GM12874 (cell line): ENCODE data around the gene AK1.

Source experiments
- CTCF ChIP-seq: IDR thresholded peaks from 2 replicates; pipeline ENCODE4 v1.5.1; 2011; ENCODE audit warnings: low read depth, mild to moderate bottlenecking, control low read depth, low read length, moderate library complexity; ENCODE audit not compliant: insufficient read depth

The AK1 gene

GRCh38 chr9:127846443-127847177 is 30.9 kb downstream of the AK1 start:
- no peak for TF ChIP-seq CTCF

- TF ChIP-seq CTCF, result no peak
These were observed 32.6 kb downstream of the AK1 start for GRCh38 chr9:127844821-127845359.

- no peak for TF ChIP-seq CTCF
These were observed 36.2 kb downstream of the AK1 start for GRCh38 chr9:127841087-127841835.

- no peak for TF ChIP-seq CTCF
These were observed 38.9 kb downstream of the AK1 start for GRCh38 chr9:127838375-127839078.

DNA sequence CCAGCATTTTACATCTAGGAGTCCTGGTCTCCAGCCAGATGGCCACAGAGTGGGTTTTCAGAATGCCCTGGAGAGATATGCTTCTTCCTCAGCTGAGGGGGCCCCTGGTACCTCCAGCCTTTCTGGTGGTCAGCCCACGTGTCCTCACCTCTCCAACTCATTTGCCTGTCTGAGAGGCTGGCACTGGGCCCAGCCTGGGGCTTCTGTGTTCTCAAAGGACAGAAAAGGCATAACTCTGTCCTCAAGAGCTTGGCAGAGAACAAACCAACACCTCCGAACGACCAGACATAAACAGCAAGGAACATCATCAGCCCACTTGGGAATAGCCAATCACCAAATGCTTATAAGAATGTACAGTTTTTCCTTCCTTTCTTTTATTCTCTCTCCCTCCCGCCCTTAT is 40.1 kb downstream of the AK1 start:
- TF ChIP-seq CTCF, result no peak

DNA sequence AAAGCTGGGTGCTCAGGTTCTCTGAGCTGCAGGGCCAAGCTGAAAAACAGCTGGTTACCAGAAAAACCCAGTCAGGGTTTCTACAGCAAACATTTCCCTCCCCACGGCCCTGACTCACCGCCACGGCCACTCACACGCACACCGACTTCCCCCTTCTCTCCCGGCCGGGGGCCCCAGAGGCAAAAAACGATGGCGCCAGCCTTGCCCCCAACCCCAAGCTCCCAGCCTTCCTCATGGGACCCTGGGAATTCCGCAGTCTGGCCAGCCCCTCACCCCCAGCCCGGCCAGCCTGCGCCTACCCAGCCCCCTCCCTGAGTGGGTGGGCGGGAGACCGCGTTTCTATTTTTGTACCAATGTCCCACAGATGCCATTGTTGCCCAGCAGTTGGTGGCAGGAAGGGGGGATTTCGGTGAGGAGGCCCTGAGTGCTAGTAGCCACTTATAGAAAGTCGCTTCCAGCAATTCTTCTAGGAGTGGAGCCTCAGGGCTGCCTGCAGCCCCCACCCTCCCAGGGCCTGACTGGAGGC is 41.4 kb downstream of the AK1 start:
- no peak for TF ChIP-seq CTCF

GRCh38 chr9:127833555-127833954 is 43.9 kb downstream of the AK1 start:
- TF ChIP-seq CTCF, result no peak
